Measurements from ENCODE around the gene ABCG1.
A peak's percentile ranks its signal among the peaks of the same experiment; 100 is the strongest.

Gene ABCG1

GRCh38 chr21:42294273-42294880 is 75.4 kb downstream of the ABCG1 start:
- DNase-seq, result no peak

- no peak for DNase-seq
Observed at GRCh38 chr21:42295845-42296244, 76.9 kb downstream of the ABCG1 start.

GRCh38 chr21:42296501-42296900 is 77.6 kb downstream of the ABCG1 start:
- DNase-seq, result no peak

GRCh38 chr21:42297377-42297776 is 78.4 kb downstream of the ABCG1 start:
- DNase-seq, result no peak

- DNase-seq, result no peak
Observed at GRCh38 chr21:42298237-42298636, 79.3 kb downstream of the ABCG1 start.

- DNase-seq, result no peak
Observed at GRCh38 chr21:42298657-42299056, 79.7 kb downstream of the ABCG1 start.

GRCh38 chr21:42299324-42300044 is 80.5 kb downstream of the ABCG1 start:
- no peak for DNase-seq

- no peak for DNase-seq
Observed at GRCh38 chr21:42300045-42300583, 81.2 kb downstream of the ABCG1 start.

- DNase-seq, result no peak
Observed at GRCh38 chr21:42300956-42301355, 82.0 kb downstream of the ABCG1 start.

GRCh38 chr21:42301371-42302075 is 82.6 kb downstream of the ABCG1 start:
- peak; percentile 7 for DNase-seq

GRCh38 chr21:42302076-42302650 is 83.2 kb downstream of the ABCG1 start:
- DNase-seq, result no peak

- DNase-seq, result no peak
Observed at GRCh38 chr21:42302794-42303193, 83.9 kb downstream of the ABCG1 start.

- DNase-seq, result no peak
Observed at GRCh38 chr21:42303443-42303842, 84.5 kb downstream of the ABCG1 start.

- peak; percentile 6 for DNase-seq
Observed at GRCh38 chr21:42304556-42305454, 85.9 kb downstream of the ABCG1 start.

- no peak for DNase-seq
Observed at GRCh38 chr21:42305707-42306147, 86.8 kb downstream of the ABCG1 start.

- DNase-seq, result peak; percentile 9
Observed at GRCh38 chr21:42306366-42307035, 87.6 kb downstream of the ABCG1 start.

GRCh38 chr21:42307106-42307505 is 88.2 kb downstream of the ABCG1 start:
- DNase-seq, result no peak

GRCh38 chr21:42308161-42308913 is 89.4 kb downstream of the ABCG1 start:
- DNase-seq, result no peak

GRCh38 chr21:42308914-42309752 is 90.2 kb downstream of the ABCG1 start:
- DNase-seq, result no peak

GRCh38 chr21:42309753-42310213 is 90.8 kb downstream of the ABCG1 start:
- DNase-seq, result peak; percentile 72

Measured in activated naive CD4-positive, alpha-beta T cell treated with anti-CD3 and anti-CD28 coated beads, Interleukin-2, amount 50 U/mL, for 16 hours (primary cell).